Gastrocnemius medialis (tissue), 4 donors: ENCODE measurements around the gene MEIG1. TPM values are rescaled to one million over a fixed set of nuclear protein-coding genes. Genes with fewer than 3 reads are reported as not detected.
"Not testable (repeated sequence)": the region's sequence is repeated elsewhere in the genome, so short reads cannot be mapped to it uniquely, and the experiment has no call there.

ENCODE experiments used
- ATAC-seq, 2 donors: fragments of 150-250 bp; one replicate each; pipeline ENCODE4 v1.9.1; 2016
- DNase-seq, 2 donors: peaks; one replicate each; pipeline ENCODE4 v3.0.0-alpha.2; 2019
- H3K27ac ChIP-seq, 4 donors: fragments of 200-600 bp; sonication (generic); 1 replicate in 1 of 4; 2 replicates in 3 of 4; pipeline ENCODE4 v1.5.1; 2016 to 2018; ENCODE audit warnings: mild to moderate bottlenecking in 2 of 4, moderate library complexity in 1 of 4
- H3K27me3 ChIP-seq, 3 donors: fragments of 200-600 bp; sonication (generic) in 2 of 3; 1 replicate in 1 of 3; 2 replicates in 2 of 3; pipeline versions ENCODE4 v1.5.1 to v1.6.0; 2016 to 2019; ENCODE audit warnings: mild to moderate bottlenecking in 1 of 3, moderate library complexity in 1 of 3
- H3K36me3 ChIP-seq, 2 donors: fragments of 200-600 bp; sonication (generic) in 1 of 2; one replicate each; pipeline ENCODE4 v1.5.1; 2017 to 2018
- H3K4me1 ChIP-seq, 2 donors: fragments of 200-600 bp; sonication (generic) in 1 of 2; one replicate each; pipeline ENCODE4 v1.5.1; 2016 to 2017; ENCODE audit warnings: mild to moderate bottlenecking in 2 of 2
- H3K4me3 ChIP-seq, 4 donors: fragments of 200-600 bp; sonication (generic) in 3 of 4; 1 replicate in 1 of 4; 2 replicates in 3 of 4; pipeline ENCODE4 v1.5.1; 2016 to 2019; ENCODE audit warnings: mild to moderate bottlenecking in 2 of 4
- H3K9me3 ChIP-seq, 3 donors: fragments of 200-600 bp; sonication (generic) in 2 of 3; 1 replicate in 1 of 3; 2 replicates in 2 of 3; pipeline ENCODE4 v1.5.1; 2016 to 2019
- CTCF ChIP-seq, 5 experiments: fragments of 450-650 bp in 3 of 5; fragments of 200-600 bp in 2 of 5; sonication (generic) in 2 of 5; IDR thresholded peaks in 4 of 5; conservative IDR thresholded peaks in 1 of 5; 1 replicate in 4 of 5; 2 replicates in 1 of 5; pipeline ENCODE4 v1.5.1; 2016 to 2019; ENCODE audit warnings: antibody characterized with exemption in 5 of 5, mild to moderate bottlenecking in 3 of 5, moderate library complexity in 3 of 5
- POLR2A ChIP-seq, 2 donors: fragments of 450-650 bp; IDR thresholded peaks; one replicate each; pipeline ENCODE4 v1.6.1; 2017; ENCODE audit warnings: antibody characterized with exemption in 2 of 2, mild to moderate bottlenecking in 2 of 2, moderate library complexity in 2 of 2
- in situ Hi-C, 4 donors: fragments of 200-750 bp; cut with MboI; loops; one replicate each; pipeline versions ENCODE4 v1.15.0 to v1.8.0; 2017; ENCODE audit warnings: low sequenced_read_pairs in 4 of 4
- intact Hi-C: fragments of 100-400 bp; cut with DNase I; formaldehyde crosslinking; loops from one replicate; pipeline ENCODE4 v1.15.1; 2023; ENCODE audit warnings: low total_unique reads
- total RNA-seq, 4 donors: library from RNA; depleted of rRNA; stranded (reverse); fragments of >200 nt; gene quantifications; one replicate each; pipeline versions ENCODE4 v1.1.0 to v1.2.3, GENCODE V29; 2016

The MEIG1 gene
- total RNA-seq, 4 donors from 2014 or later: not detected

DNA sequence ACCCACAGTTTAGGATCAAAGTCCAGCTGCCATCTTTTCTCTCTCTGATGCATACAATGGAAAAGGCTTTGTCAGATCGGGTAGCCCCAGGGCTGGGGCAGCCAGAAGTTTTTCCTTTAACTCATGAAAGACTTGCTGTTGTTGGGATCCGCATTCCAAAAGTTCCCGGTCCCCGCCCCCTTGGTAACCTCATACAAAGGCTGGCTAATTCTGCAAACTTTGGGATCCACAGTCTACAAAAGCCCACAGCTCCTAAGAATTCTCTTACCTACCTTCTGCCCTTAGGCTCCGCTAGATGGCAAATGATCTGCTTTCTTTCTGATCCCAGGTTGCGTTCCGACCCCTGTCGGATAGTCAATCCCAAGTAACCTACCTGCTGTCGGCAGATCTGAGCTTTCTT lies 33.1 kb downstream of the MEIG1 start:
- intact Hi-C loops, in situ Hi-C loops, H3K27ac ChIP-seq, H3K4me1 ChIP-seq, H3K4me3 ChIP-seq, ATAC-seq, H3K9me3 ChIP-seq, DNase-seq, H3K36me3 ChIP-seq, H3K27me3 ChIP-seq: not testable (repeated sequence)

DNA sequence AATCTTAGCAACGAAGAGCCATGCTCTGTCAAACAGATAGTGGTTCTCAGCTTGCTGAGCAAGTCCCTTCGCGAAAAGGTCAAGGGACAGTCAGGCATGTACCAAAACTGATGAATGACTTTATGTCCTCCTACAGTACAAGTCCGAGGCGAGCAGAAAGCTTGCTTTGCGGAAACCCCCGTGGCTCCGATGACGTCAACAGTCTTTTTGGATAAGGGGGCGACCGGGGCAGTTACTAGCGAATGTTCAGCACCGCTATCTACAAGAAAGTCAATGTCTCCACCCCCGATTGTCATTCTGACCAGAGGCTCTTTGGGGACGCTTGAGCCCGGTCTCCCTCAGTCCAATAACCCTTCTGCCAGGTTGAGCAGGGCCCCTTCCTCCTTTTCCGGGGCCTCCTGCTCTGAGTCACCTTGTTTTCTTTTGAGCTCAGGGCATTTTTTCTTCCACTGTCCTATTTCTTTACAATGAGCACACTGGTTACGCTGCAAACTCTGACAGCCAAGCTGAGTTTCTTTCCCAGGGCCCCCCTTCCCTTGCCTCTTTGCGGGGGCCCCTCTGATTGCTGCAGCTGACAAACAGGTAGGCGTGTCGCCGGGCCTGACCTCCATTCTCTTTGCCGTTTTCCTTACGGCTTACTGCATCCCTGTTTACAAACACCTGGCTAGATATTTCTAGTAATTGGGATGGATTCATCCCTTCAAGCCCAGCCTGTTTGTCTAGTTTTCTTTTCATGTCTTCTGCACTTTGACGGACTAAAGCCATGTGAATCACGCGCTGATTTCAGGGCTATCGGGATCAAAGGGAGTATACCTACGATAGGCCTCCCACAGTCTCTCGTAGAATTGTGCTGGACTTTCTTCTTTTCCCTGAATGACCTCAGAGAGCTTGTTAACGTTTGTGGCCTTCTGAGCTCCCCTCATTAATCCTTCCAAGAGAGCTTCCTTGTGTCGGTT lies 34.6 kb downstream of the MEIG1 start:
- intact Hi-C loops, H3K36me3 ChIP-seq, in situ Hi-C loops, ATAC-seq, H3K4me3 ChIP-seq, H3K27ac ChIP-seq, DNase-seq, H3K27me3 ChIP-seq, H3K4me1 ChIP-seq, H3K9me3 ChIP-seq: not testable (repeated sequence)

GRCh38 chr10:14995964-14996565 lies 36.9 kb downstream of the MEIG1 start:
- Histone ChIP-seq H3K36me3 (no peaks in the 10 kb centered on the region), H3K27ac (no peak overlapping the region), H3K27me3 (no peaks in the 10 kb centered on the region), H3K4me3 (no peak overlapping the region), H3K9me3 (no peaks in the 10 kb centered on the region), H3K4me1 (no peaks in the 10 kb centered on the region)
- in situ Hi-C loops (no loop called here), intact Hi-C loops (no loop called here)
- ATAC-seq (no peak), DNase-seq (no peak)
- no peak for TF ChIP-seq CTCF (IDR thresholded peaks at IDR 0.05 in 4 of 5, conservative IDR thresholded peaks at IDR 0.05 in 1 of 5)
- no peak for TF ChIP-seq POLR2A (IDR thresholded peaks at IDR 0.05)

DNA sequence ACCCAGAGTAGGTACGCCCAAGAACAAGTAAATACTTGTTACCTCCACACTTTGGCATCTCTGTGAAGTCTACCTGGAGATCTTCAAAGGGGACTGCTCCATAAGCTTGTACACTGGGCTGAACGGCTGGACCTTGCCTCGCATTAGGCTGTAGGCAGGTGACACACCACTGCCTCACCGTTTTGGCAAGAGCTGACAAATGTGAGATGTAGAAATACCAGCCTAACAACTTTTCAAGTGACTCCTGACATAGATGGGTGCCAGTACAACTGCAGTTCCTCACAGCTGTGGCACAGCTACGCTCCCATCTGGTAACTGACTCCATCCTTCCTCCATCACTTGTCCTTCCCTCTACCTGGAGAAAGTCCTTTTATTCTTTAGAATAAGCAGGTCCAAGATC lies 54.3 kb downstream of the MEIG1 start:
- ATAC-seq, DNase-seq, H3K27ac ChIP-seq, H3K4me3 ChIP-seq, H3K4me1 ChIP-seq, intact Hi-C loops, H3K9me3 ChIP-seq, H3K36me3 ChIP-seq, in situ Hi-C loops, H3K27me3 ChIP-seq: not testable (repeated sequence)

GRCh38 chr10:15015451-15015850 lies 56.3 kb downstream of the MEIG1 start:
- no peaks in the 10 kb centered on the region for H3K9me3 ChIP-seq
- in situ Hi-C loops: no loop called here

DNA sequence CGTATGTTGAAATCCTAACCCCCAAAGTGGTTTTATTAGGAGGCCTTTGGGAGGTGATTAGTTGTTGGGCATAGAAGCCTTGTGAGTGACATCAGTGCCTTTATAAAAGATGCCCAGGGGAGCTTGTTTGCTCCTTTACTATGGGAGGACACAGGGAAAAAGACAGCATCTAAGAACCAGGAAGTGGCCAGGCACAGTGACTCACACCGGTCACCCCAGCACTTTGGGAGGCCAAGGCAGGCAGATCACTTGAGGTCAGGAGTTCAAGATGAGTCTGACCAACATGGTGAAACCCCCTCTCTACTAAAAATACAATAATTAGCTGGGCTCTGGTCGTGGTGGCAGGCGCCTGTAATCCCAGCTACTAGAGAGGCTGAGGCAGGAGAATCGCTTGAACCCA lies 61.8 kb downstream of the MEIG1 start:
- H3K4me1 ChIP-seq, H3K27ac ChIP-seq, ATAC-seq, DNase-seq, intact Hi-C loops, H3K9me3 ChIP-seq, H3K27me3 ChIP-seq, H3K4me3 ChIP-seq, in situ Hi-C loops, H3K36me3 ChIP-seq: not testable (repeated sequence)

More at GRCh38 chr10:15015451-15015850, 56.3 kb downstream of the MEIG1 start:
- H3K27ac ChIP-seq: no peak overlapping the region
- intact Hi-C loops: no loop called here
- TF ChIP-seq POLR2A (IDR thresholded peaks at IDR 0.05): no peak
- TF ChIP-seq CTCF (IDR thresholded peaks at IDR 0.05 in 4 of 5, conservative IDR thresholded peaks at IDR 0.05 in 1 of 5): no peak
- H3K4me3 ChIP-seq: no peak overlapping the region
- DNase-seq: no peak
- H3K36me3 ChIP-seq: no peaks in the 10 kb centered on the region
- ATAC-seq: no peak
- H3K4me1 ChIP-seq: no peaks in the 10 kb centered on the region
- no peaks in the 10 kb centered on the region for H3K27me3 ChIP-seq

Other genes starting within 250 kb of the MEIG1 start
- 1 to 10 TPM; 1.5 to 3.7 (median 2.6) TPM for gene FAM107B, start 184.5 kb upstream of the MEIG1 start, total RNA-seq
- 10 to 100 TPM in 2 of 4 donors, 1 to 10 TPM in 2; 8.6 to 18.3 (median 10.9) TPM for gene CDNF, start 121.4 kb upstream of the MEIG1 start, total RNA-seq
- 10 to 100 TPM; 17.7 to 25.5 (median 22.1) TPM for gene HSPA14, start 121.1 kb upstream of the MEIG1 start, total RNA-seq
- gene MSANTD7, start 121.1 kb upstream of the MEIG1 start, total RNA-seq: 1 to 10 TPM; 4.7 to 8.5 (median 5.8) TPM
- gene SUV39H2, start 80.5 kb upstream of the MEIG1 start, total RNA-seq: 1 to 10 TPM in 3 of 4 donors, under 1 TPM in 1; 0.71 to 7.4 (median 5.0) TPM
- 1 to 10 TPM; 3.0 to 3.6 (median 3.3) TPM for gene DCLRE1C, start 5.3 kb upstream of the MEIG1 start, total RNA-seq
- under 1 TPM in 2 of 4 donors, not detected in 2; 0.29 to 0.69 TPM for gene OLAH, start 84.6 kb downstream of the MEIG1 start, total RNA-seq
- gene ACBD7, start 129.4 kb downstream of the MEIG1 start, total RNA-seq: not detected
- 10 to 100 TPM in 3 of 4 donors, 1 to 10 TPM in 1; 8.9 to 17.2 (median 12.8) TPM for gene RPP38, start 138.0 kb downstream of the MEIG1 start, total RNA-seq
- gene NMT2, start 209.3 kb downstream of the MEIG1 start, total RNA-seq: 10 to 100 TPM in 1 of 4 donors, 1 to 10 TPM in 3; 6.0 to 10.3 (median 8.2) TPM